HEK293 (cell line): ENCODE data around the gene SH3BP5.

Experiments
- CTCF ChIA-PET: fragments of 350-600 bp; formaldehyde crosslinking; extraction: SDS; loops from one replicate; lab custom pipeline; 2021; ENCODE audit warnings: antibody characterized with exemption; lab: Yijun Ruan, JAX
- POLR2A ChIA-PET: fragments of 300-600 bp; formaldehyde crosslinking; extraction: SDS; loops from one replicate; lab custom pipeline; 2020; ENCODE audit warnings: antibody characterized with exemption, inconsistent platforms; lab: Yijun Ruan, JAX
- H3K27ac ChIP-seq: fragments of 200-500 bp; sonication (Bioruptor generic); 2 replicates; pipeline ENCODE4 v1.5.1; 2014; ENCODE audit warnings: low read depth, low read length, control low read depth, inconsistent platforms; ENCODE audit errors: extremely low read depth
- H3K36me3 ChIP-seq, 2 experiments: fragments of 200-500 bp in 1 of 2; sonication (Bioruptor generic) in 1 of 2; 1 replicate in 1 of 2; 2 replicates in 1 of 2; pipeline ENCODE4 v1.5.1; 2014 to 2017; ENCODE audit warnings: inconsistent platforms in 2 of 2, low read length in 2 of 2; ENCODE audit not compliant: control insufficient read depth in 2 of 2, insufficient read depth in 1 of 2
- H3K4me1 ChIP-seq: fragments of 200-500 bp; sonication (Bioruptor generic); 2 replicates; pipeline ENCODE4 v1.5.1; 2014; ENCODE audit warnings: mild to moderate bottlenecking, low read length, inconsistent platforms; ENCODE audit not compliant: control insufficient read depth, insufficient read depth
- H3K4me3 ChIP-seq: 2 replicates; pipeline ENCODE4 v1.5.1; 2011; ENCODE audit warnings: low read depth, mild to moderate bottlenecking, control low read depth, low read length, moderate library complexity
- H3K9me3 ChIP-seq: fragments of 200-500 bp; sonication (Bioruptor generic); 2 replicates; pipeline ENCODE4 v1.5.1; 2014; ENCODE audit warnings: low read depth, low read length, inconsistent platforms; ENCODE audit not compliant: control insufficient read depth, insufficient read depth
- GLI2 ChIP-seq: fragments of 450-650 bp; formaldehyde crosslinking; IDR thresholded peaks from 2 replicates; pipeline ENCODE4; 2017; ENCODE audit warnings: missing biosample characterization, missing genetic modification characterization, low read depth, borderline replicate concordance
- MZF1 ChIP-seq: fragments of 450-650 bp; formaldehyde crosslinking; IDR thresholded peaks from 2 replicates; pipeline ENCODE4 v1.5.1; 2017; ENCODE audit warnings: missing biosample characterization, missing genetic modification characterization, borderline replicate concordance
- REPIN1 ChIP-seq: fragments of 450-650 bp; formaldehyde crosslinking; IDR thresholded peaks from 2 replicates; pipeline ENCODE4 v1.5.1; 2017; ENCODE audit warnings: missing biosample characterization, missing genetic modification characterization, low read depth
- SP3 ChIP-seq: fragments of 450-650 bp; formaldehyde crosslinking; IDR thresholded peaks from 2 replicates; pipeline ENCODE4 v1.5.1; 2016; ENCODE audit warnings: missing biosample characterization, missing genetic modification characterization
- ZBTB7A ChIP-seq: fragments of 450-650 bp; formaldehyde crosslinking; IDR thresholded peaks from 2 replicates; pipeline ENCODE4 v1.5.1; 2016; ENCODE audit warnings: low read depth, missing biosample characterization, missing genetic modification characterization
- ZNF10 ChIP-seq: fragments of 450-650 bp; formaldehyde crosslinking; IDR thresholded peaks from 2 replicates; pipeline ENCODE4 v1.5.1; 2017; ENCODE audit warnings: missing biosample characterization, missing genetic modification characterization
- ZNF114 ChIP-seq: fragments of 450-650 bp; formaldehyde crosslinking; IDR thresholded peaks from 2 replicates; pipeline ENCODE4 v1.5.0; 2017; ENCODE audit warnings: missing biosample characterization, missing genetic modification characterization
- ZNF202 ChIP-seq: fragments of 450-650 bp; formaldehyde crosslinking; IDR thresholded peaks from 2 replicates; pipeline ENCODE4 v1.5.1; 2016; ENCODE audit warnings: missing biosample characterization, missing genetic modification characterization, borderline replicate concordance
- ZNF214 ChIP-seq: fragments of 450-650 bp; formaldehyde crosslinking; IDR thresholded peaks from 2 replicates; pipeline ENCODE4 v1.5.1; 2017; ENCODE audit warnings: missing biosample characterization, mild to moderate bottlenecking, missing genetic modification characterization, borderline replicate concordance
- ZNF274 ChIP-seq, 2 experiments: fragments of 200-500 bp in 1 of 2; fragments of 450-650 bp in 1 of 2; sonication (Bioruptor generic) in 1 of 2; formaldehyde crosslinking in 1 of 2; IDR thresholded peaks; 2 replicates each; pipeline versions ENCODE4 v1.5.1 to v1.6.1; 2014 to 2016; ENCODE audit warnings: borderline replicate concordance in 1 of 2, inconsistent platforms in 1 of 2, low read length in 1 of 2, missing biosample characterization in 1 of 2, missing genetic modification characterization in 1 of 2
- ZNF302 ChIP-seq: fragments of 450-650 bp; formaldehyde crosslinking; IDR thresholded peaks from 2 replicates; pipeline ENCODE4 v1.5.1; 2016; ENCODE audit warnings: missing biosample characterization, missing genetic modification characterization, low read depth
- ZNF350 ChIP-seq: fragments of 450-650 bp; formaldehyde crosslinking; IDR thresholded peaks from 2 replicates; pipeline ENCODE4 v1.5.0; 2017; ENCODE audit warnings: missing biosample characterization, mild to moderate bottlenecking, missing genetic modification characterization
- ZNF473 ChIP-seq: fragments of 450-650 bp; formaldehyde crosslinking; IDR thresholded peaks from 2 replicates; pipeline ENCODE4 v1.5.1; 2017; ENCODE audit warnings: missing biosample characterization, missing genetic modification characterization
- ZNF555 ChIP-seq: fragments of 450-650 bp; formaldehyde crosslinking; conservative IDR thresholded peaks from 2 replicates; pipeline ENCODE4 v1.5.1; 2017; ENCODE audit warnings: missing biosample characterization, mild to moderate bottlenecking, missing genetic modification characterization, inconsistent platforms
- ZNF76 ChIP-seq: fragments of 450-650 bp; formaldehyde crosslinking; IDR thresholded peaks from 2 replicates; pipeline ENCODE4; 2016; ENCODE audit warnings: low read depth, missing biosample characterization, missing genetic modification characterization, borderline replicate concordance
- ZNF792 ChIP-seq: fragments of 450-650 bp; formaldehyde crosslinking; IDR thresholded peaks from 2 replicates; pipeline ENCODE4 v1.5.1; 2016; ENCODE audit warnings: missing biosample characterization, missing genetic modification characterization
- ZSCAN23 ChIP-seq: fragments of 450-650 bp; formaldehyde crosslinking; IDR thresholded peaks from 2 replicates; pipeline ENCODE4 v1.5.1; 2016; ENCODE audit warnings: missing biosample characterization, missing genetic modification characterization
- ZXDB ChIP-seq: fragments of 450-650 bp; formaldehyde crosslinking; IDR thresholded peaks from 2 replicates; pipeline ENCODE4 v1.5.1; 2016; ENCODE audit warnings: missing biosample characterization, missing genetic modification characterization
- TF ChIP-seq, protein P1 (sequence below): fragments of 450-650 bp; formaldehyde crosslinking; IDR thresholded peaks from 2 replicates; pipeline ENCODE4 v1.5.1; 2017; ENCODE audit warnings: missing biosample characterization, missing genetic modification characterization
- TF ChIP-seq, protein P2 (sequence below): fragments of 450-650 bp; IDR thresholded peaks from 2 replicates; pipeline ENCODE4 v1.5.1; 2018; ENCODE audit warnings: missing biosample characterization, missing genetic modification characterization
- TF ChIP-seq, protein P3 (sequence below): fragments of 450-650 bp; formaldehyde crosslinking; IDR thresholded peaks from 2 replicates; pipeline ENCODE4 v1.5.1; 2017; ENCODE audit warnings: missing biosample characterization, missing genetic modification characterization
- TF ChIP-seq, protein P4 (sequence below): fragments of 450-650 bp; formaldehyde crosslinking; IDR thresholded peaks from 2 replicates; pipeline ENCODE4 v1.5.1; 2016; ENCODE audit warnings: missing biosample characterization, missing genetic modification characterization

SH3BP5 gene

DNA sequence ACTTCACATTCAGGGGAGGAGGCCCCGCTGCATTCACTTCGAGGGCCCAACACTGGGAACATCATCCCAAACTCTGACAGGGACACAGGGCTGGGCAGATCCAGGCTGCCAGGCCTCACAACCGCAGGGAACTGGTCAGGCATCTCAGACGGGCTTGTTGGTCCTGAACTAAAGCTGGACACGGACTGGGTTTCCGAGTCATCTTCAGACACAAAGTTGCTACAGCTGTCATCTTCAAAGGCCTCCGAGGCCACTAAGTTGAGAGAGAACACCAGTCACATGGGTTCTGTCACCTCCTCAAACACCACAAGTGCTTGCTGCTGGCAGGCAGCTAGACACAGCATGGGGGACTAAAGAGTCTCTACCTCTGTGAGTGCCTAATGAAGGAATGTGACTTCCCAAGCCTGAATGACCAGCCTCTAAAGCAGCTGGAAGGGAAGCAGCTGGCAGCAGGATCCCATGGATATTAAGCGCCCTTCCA, 75.5 kb downstream of the SH3BP5 start:
- TF ChIP-seq GLI2 (tag by site-specific recombination) (no peak), ZNF114 (tag by site-specific recombination) (no peak), ZNF350 (no peak), SP3 (tag by site-specific recombination) (no peak), REPIN1 (no peak), ZNF76 (no peak), ZNF792 (no peak), ZNF302 (tag by site-specific recombination) (no peak), ZNF274 (IDR thresholded peaks at IDR 0.05; ENCODE audit: low read length) (no peak), ZNF274 (tag by site-specific recombination; IDR thresholded peaks at IDR 0.05; ENCODE audit: borderline replicate concordance) (no peak), ZNF214 (no peak), ZSCAN23 (no peak), ZXDB (no peak), ZNF202 (tag by site-specific recombination) (no peak), ZNF10 (tag by site-specific recombination) (no peak)
- TF ChIP-seq, protein P1, sequence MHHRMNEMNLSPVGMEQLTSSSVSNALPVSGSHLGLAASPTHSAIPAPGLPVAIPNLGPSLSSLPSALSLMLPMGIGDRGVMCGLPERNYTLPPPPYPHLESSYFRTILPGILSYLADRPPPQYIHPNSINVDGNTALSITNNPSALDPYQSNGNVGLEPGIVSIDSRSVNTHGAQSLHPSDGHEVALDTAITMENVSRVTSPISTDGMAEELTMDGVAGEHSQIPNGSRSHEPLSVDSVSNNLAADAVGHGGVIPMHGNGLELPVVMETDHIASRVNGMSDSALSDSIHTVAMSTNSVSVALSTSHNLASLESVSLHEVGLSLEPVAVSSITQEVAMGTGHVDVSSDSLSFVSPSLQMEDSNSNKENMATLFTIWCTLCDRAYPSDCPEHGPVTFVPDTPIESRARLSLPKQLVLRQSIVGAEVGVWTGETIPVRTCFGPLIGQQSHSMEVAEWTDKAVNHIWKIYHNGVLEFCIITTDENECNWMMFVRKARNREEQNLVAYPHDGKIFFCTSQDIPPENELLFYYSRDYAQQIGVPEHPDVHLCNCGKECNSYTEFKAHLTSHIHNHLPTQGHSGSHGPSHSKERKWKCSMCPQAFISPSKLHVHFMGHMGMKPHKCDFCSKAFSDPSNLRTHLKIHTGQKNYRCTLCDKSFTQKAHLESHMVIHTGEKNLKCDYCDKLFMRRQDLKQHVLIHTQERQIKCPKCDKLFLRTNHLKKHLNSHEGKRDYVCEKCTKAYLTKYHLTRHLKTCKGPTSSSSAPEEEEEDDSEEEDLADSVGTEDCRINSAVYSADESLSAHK (tag by site-specific recombination), result no peak
- TF ChIP-seq, protein P2, sequence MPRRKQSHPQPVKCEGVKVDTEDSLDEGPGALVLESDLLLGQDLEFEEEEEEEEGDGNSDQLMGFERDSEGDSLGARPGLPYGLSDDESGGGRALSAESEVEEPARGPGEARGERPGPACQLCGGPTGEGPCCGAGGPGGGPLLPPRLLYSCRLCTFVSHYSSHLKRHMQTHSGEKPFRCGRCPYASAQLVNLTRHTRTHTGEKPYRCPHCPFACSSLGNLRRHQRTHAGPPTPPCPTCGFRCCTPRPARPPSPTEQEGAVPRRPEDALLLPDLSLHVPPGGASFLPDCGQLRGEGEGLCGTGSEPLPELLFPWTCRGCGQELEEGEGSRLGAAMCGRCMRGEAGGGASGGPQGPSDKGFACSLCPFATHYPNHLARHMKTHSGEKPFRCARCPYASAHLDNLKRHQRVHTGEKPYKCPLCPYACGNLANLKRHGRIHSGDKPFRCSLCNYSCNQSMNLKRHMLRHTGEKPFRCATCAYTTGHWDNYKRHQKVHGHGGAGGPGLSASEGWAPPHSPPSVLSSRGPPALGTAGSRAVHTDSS (tag by site-specific recombination), result no peak
- TF ChIP-seq, protein P3, sequence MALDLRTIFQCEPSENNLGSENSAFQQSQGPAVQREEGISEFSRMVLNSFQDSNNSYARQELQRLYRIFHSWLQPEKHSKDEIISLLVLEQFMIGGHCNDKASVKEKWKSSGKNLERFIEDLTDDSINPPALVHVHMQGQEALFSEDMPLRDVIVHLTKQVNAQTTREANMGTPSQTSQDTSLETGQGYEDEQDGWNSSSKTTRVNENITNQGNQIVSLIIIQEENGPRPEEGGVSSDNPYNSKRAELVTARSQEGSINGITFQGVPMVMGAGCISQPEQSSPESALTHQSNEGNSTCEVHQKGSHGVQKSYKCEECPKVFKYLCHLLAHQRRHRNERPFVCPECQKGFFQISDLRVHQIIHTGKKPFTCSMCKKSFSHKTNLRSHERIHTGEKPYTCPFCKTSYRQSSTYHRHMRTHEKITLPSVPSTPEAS (tag by site-specific recombination), result no peak
- TF ChIP-seq, all 188 proteins: peak for 0
- ChIA-PET POLR2A (interaction anchor here (0.6 kb wide), 1 partner anchor 971 kb away, joined by 3 read pairs; no protein-coding TSS in a partner anchor), CTCF (interaction anchor here (5.0 kb wide), 1 partner anchor 10 kb away, joined by 26 read pairs; no protein-coding TSS in a partner anchor)
- H3K9me3 ChIP-seq, result no peaks in the 10 kb centered on the region
- H3K4me3 ChIP-seq, result no peak overlapping the region
- H3K27ac ChIP-seq, result no peak overlapping the region
- peaks cover 26 to 97% of the 10 kb centered on the region in 2 experiments; a peak in 2 of 3 replicates for H3K36me3 ChIP-seq
- no peaks in the 10 kb centered on the region for H3K4me1 ChIP-seq

DNA sequence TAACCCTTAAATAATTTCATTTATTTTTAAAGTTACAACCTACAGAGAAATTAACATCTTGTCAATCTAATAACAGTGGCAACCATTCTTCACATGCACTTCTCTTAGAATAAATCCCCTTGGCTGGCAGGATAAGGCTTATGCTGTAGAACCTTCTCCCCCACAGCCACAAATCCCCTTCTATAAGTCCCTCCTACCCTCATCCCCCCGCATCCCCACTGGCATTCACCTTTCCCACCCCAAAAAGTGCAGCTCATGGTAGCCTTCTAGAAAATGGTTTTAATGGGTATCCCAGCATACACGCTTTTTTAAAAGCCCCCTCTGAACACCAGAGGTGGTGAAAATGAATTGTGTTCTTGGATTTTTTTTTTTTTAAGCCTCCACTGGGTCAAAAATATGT, 77.2 kb downstream of the SH3BP5 start:
- CTCF ChIA-PET, result interaction anchor here (1.3 to 5.0 kb wide), 2 partner anchors 12 to 14 kb away, joined by 6 to 26 read pairs; no protein-coding TSS in a partner anchor
- POLR2A ChIA-PET, result no interaction called here
- Histone ChIP-seq H3K27ac (no peak overlapping the region), H3K36me3 (peaks cover 40 to 98% of the 10 kb centered on the region in 2 experiments), H3K9me3 (no peaks in the 10 kb centered on the region), H3K4me1 (no peaks in the 10 kb centered on the region), H3K4me3 (no peak overlapping the region)
- TF ChIP-seq ZBTB7A (tag by site-specific recombination) (no peak), MZF1 (tag by site-specific recombination) (0 out of 2 replicates have a peak, but pooled peaks have one; percentile 31), ZNF473 (no peak), ZNF555 (tag by site-specific recombination) (no peak)
- TF ChIP-seq, protein P4, sequence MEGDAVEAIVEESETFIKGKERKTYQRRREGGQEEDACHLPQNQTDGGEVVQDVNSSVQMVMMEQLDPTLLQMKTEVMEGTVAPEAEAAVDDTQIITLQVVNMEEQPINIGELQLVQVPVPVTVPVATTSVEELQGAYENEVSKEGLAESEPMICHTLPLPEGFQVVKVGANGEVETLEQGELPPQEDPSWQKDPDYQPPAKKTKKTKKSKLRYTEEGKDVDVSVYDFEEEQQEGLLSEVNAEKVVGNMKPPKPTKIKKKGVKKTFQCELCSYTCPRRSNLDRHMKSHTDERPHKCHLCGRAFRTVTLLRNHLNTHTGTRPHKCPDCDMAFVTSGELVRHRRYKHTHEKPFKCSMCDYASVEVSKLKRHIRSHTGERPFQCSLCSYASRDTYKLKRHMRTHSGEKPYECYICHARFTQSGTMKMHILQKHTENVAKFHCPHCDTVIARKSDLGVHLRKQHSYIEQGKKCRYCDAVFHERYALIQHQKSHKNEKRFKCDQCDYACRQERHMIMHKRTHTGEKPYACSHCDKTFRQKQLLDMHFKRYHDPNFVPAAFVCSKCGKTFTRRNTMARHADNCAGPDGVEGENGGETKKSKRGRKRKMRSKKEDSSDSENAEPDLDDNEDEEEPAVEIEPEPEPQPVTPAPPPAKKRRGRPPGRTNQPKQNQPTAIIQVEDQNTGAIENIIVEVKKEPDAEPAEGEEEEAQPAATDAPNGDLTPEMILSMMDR (tag by site-specific recombination), result no peak
